MCF 10A (cell line): ENCODE results near the gene SMCHD1. TPM values are rescaled to one million over a fixed set of nuclear protein-coding genes. Genes with fewer than 3 reads are reported as not detected.

Experiments
- BruUV-seq: library from RNA; stranded (reverse); fragments of 400-500 nt; replicated peaks from 2 replicates; lab custom pipeline; 2021; lab: Mats Ljungman, UMichigan
- CTCF ChIA-PET: fragments of 300-600 bp; sonication (Branson Sonifier 250); formaldehyde crosslinking; extraction: SDS; loops from one replicate; lab custom pipeline; 2021; ENCODE audit warnings: antibody characterized with exemption, inconsistent platforms; lab: Yijun Ruan, JAX
- POLR2A ChIA-PET: fragments of 300-600, 350-650 bp; sonication (Branson Sonifier 250); formaldehyde crosslinking; extraction: SDS; loops from one replicate; lab custom pipeline; 2020; ENCODE audit warnings: antibody characterized with exemption, inconsistent platforms; lab: Yijun Ruan, JAX
- DNase-seq: peaks from one replicate; pipeline ENCODE4 v3.0.0-alpha.2; 2018; ENCODE audit not compliant: unreplicated experiment
- H3K27ac Mint-ChIP-seq: one replicate; pipeline ENCODE4 v1.8.0; 2022; ENCODE audit warnings: mild to moderate bottlenecking, low read depth, mixed read lengths; ENCODE audit not compliant: unreplicated experiment
- H3K27me3 Mint-ChIP-seq: one replicate; pipeline ENCODE4 v1.8.0; 2022; ENCODE audit warnings: mixed read lengths; ENCODE audit not compliant: insufficient read depth, unreplicated experiment
- H3K36me3 Mint-ChIP-seq: one replicate; pipeline ENCODE4 v1.8.0; 2022; ENCODE audit warnings: mild to moderate bottlenecking, moderate library complexity, mixed read lengths; ENCODE audit not compliant: insufficient read depth, unreplicated experiment
- H3K4me1 Mint-ChIP-seq: one replicate; pipeline ENCODE4 v1.8.0; 2022; ENCODE audit warnings: mixed read lengths; ENCODE audit not compliant: insufficient read depth, unreplicated experiment
- H3K4me3 Mint-ChIP-seq: one replicate; pipeline ENCODE4 v1.8.0; 2022; ENCODE audit warnings: mild to moderate bottlenecking, moderate library complexity, mixed read lengths; ENCODE audit not compliant: unreplicated experiment
- H3K9me3 Mint-ChIP-seq: one replicate; pipeline ENCODE4 v1.8.0; 2022; ENCODE audit warnings: mixed read lengths; ENCODE audit not compliant: unreplicated experiment
- CTCF ChIP-seq: fragments of 200-600 bp; IDR thresholded peaks from one replicate; pipeline ENCODE4 v1.8.0; 2022; ENCODE audit warnings: antibody characterized with exemption, mild to moderate bottlenecking; ENCODE audit not compliant: unreplicated experiment
- intact Hi-C: fragments of 100-400 bp; cut with micrococcal nuclease; formaldehyde crosslinking; loops from 2 replicates; pipeline ENCODE4 v1.14.1; 2022
- total RNA-seq: library from RNA; stranded (reverse); gene quantifications from 2 replicates; pipeline ENCODE4 v1.2.3, GENCODE V29; 2022

The SMCHD1 gene
- total RNA-seq, 1 experiment from 2014 or later, result 50.7 TPM

GRCh38 chr18:2683055-2683454 is 27.5 kb downstream of the SMCHD1 start:
- Mint-ChIP-seq H3K27ac (no peak overlapping the region), H3K9me3 (peaks cover 22% of the 10 kb centered on the region), H3K36me3 (peaks cover 53% of the 10 kb centered on the region), H3K27me3 (no peaks in the 10 kb centered on the region), H3K4me1 (peaks cover 11% of the 10 kb centered on the region), H3K4me3 (no peak overlapping the region)
- no peak for DNase-seq
- TF ChIP-seq CTCF, result no peak
- ChIA-PET POLR2A (interaction anchor here (0.8 to 1.2 kb wide), 2 partner anchors 25 to 27 kb away, joined by 3 to 8 read pairs; no protein-coding TSS in a partner anchor), CTCF (no interaction called here)
- intact Hi-C loops, result no loop called here
- no TSS peak for BruUV-seq

DNA sequence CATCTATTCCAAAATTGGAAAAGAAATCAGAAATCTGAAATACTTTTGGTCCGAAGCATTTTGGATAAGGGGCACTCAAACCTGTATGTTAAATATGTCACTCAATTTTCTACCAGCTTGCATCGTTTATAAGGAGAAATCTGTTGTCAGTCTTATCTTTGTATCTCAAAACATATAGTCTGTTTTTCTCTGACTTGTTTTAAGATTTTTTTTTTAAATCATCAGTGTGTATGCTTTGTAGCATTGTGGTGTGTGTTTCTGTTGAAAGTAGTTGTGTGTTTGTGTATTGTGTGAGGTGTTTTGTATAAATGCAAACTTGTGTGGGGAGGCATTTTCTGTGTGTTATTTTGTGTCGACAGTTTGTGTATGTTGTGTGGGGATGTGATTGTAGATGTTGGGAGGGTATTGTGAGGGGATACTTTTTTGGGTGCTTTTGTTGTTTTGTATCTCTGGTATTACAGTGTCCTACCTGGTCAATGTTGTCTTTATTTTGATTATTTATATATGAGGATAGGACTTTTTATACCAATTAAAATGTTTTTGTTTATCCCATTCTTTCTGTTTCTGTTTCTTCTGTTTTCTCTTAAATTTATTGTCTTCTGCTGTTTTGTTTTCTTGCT is 30.9 kb downstream of the SMCHD1 start:
- BruUV-seq, result no TSS peak
- ChIA-PET CTCF (interaction anchor here (0.7 kb wide), 1 partner anchor 82 kb away, joined by 3 read pairs; no protein-coding TSS in a partner anchor), POLR2A (interaction anchor here (0.6 to 1.5 kb wide), 4 partner anchors 11 to 689 kb away, joined by 3 to 5 read pairs (median 4); no protein-coding TSS in a partner anchor)
- no peak overlapping the region for H3K27ac Mint-ChIP-seq
- peaks cover 54% of the 10 kb centered on the region for H3K36me3 Mint-ChIP-seq
- peaks cover 22% of the 10 kb centered on the region for H3K9me3 Mint-ChIP-seq
- H3K4me3 Mint-ChIP-seq, result no peak overlapping the region
- no peak for TF ChIP-seq CTCF
- H3K27me3 Mint-ChIP-seq, result no peaks in the 10 kb centered on the region
- H3K4me1 Mint-ChIP-seq, result peaks cover 5% of the 10 kb centered on the region
- DNase-seq, result no peak
- intact Hi-C loops, result no loop called here

DNA sequence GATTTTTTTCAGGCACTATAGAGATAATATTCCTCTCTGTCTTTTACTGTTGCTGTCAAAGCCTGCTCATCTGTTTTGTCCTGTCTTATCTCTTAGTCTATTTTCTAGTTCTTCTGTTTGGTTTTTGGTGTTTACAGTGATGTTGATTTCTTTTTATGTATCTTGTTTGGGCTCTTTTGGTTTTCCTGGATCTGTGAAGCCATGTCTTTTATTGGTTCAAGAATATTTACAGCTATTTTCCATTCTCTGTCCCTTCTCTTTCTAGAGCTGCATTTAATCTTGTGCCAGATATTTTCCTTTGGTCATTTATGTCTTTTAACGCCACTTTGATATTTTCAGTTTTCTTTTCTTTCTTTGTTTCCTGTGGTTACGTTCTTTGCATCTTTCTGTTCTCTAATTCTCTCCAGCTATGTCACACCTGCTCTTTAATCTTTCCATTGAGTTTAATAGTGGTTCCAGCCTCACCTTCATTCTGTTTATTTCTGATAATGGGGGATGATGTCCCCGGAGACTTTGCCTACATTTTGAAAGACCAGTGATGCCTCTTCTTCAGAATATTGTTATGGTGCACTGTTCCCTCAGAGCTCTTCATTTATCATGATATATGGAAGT is 32.0 kb downstream of the SMCHD1 start:
- peaks cover 57% of the 10 kb centered on the region for H3K36me3 Mint-ChIP-seq
- H3K9me3 Mint-ChIP-seq, result peaks cover 22% of the 10 kb centered on the region
- POLR2A ChIA-PET, result interaction anchor here (0.7 to 1.5 kb wide), 4 partner anchors 10 to 690 kb away, joined by 3 to 5 read pairs (median 4); no protein-coding TSS in a partner anchor
- no peak for TF ChIP-seq CTCF
- BruUV-seq, result no TSS peak
- no peak overlapping the region for H3K27ac Mint-ChIP-seq
- H3K27me3 Mint-ChIP-seq, result no peaks in the 10 kb centered on the region
- intact Hi-C loops, result no loop called here
- CTCF ChIA-PET, result interaction anchor here (0.7 kb wide), 1 partner anchor 532 kb away, joined by 3 read pairs; no protein-coding TSS in a partner anchor
- peaks cover 6% of the 10 kb centered on the region for H3K4me1 Mint-ChIP-seq
- H3K4me3 Mint-ChIP-seq, result no peak overlapping the region
- no peak for DNase-seq

DNA sequence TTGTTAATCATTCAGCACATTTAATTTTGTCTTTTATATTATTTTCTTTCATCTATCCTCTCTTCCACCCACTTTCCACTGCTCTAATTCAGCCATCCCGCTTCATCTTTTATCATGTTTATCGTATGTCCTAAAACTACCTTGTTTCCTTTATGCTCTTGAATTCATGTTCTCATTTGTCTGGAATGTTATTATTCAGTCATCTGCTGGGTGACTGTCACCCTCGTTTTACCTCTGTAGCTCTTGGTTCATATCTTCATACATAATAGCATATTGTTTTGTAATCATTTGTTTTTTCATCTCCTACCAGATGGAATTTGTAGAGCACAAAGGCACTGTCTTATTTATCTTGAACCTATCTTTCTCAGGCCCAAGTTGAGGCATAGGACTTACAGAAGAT is 37.0 kb downstream of the SMCHD1 start:
- ChIA-PET POLR2A (interaction anchor here (0.7 kb wide), 1 partner anchor 20 kb away, joined by 4 read pairs; no protein-coding TSS in a partner anchor), CTCF (no interaction called here)
- no peaks in the 10 kb centered on the region for H3K27me3 Mint-ChIP-seq
- intact Hi-C loops, result no loop called here
- H3K9me3 Mint-ChIP-seq, result peaks cover 5% of the 10 kb centered on the region
- BruUV-seq, result no TSS peak
- no peak for TF ChIP-seq CTCF
- H3K27ac Mint-ChIP-seq, result no peak overlapping the region
- H3K4me3 Mint-ChIP-seq, result no peak overlapping the region
- H3K4me1 Mint-ChIP-seq, result peaks cover 4% of the 10 kb centered on the region
- no peak for DNase-seq
- H3K36me3 Mint-ChIP-seq, result peaks cover 72% of the 10 kb centered on the region
